ENCODE results near the gene MAGEB1.

GRCh38 chrX:30248854-30249253 is 1.9 kb downstream of the MAGEB1 start:
- no peak for TF ChIP-seq ATF3 (CRISPR knock-in tag; conservative IDR thresholded peaks at IDR 0.05)
- TF ChIP-seq NR3C1 (CRISPR knock-in tag; conservative IDR thresholded peaks at IDR 0.05; ENCODE audit: low read depth) = no peak
- no peak for TF ChIP-seq CTCF (IDR thresholded peaks at IDR 0.05)
- no peak for TF ChIP-seq ZNF263 (CRISPR knock-in tag; IDR thresholded peaks at IDR 0.05; ENCODE audit: low read depth)
- no peak for TF ChIP-seq ZNF232 (CRISPR knock-in tag; IDR thresholded peaks at IDR 0.05)
